ENCODE results near the gene METTL21A. TPM values are rescaled to one million over a fixed set of nuclear protein-coding genes. Genes with fewer than 3 reads are reported as not detected.

Gene METTL21A
- total and polyA plus RNA-seq, 2 of the 4 experiments (the other 2 are of a cell fraction), result 5.9 to 11.6 TPM

GRCh38 chr2:207612714-207613113 is 12.5 kb downstream of the METTL21A start:
- no TSS peak for BruUV-seq (replicated peaks)
- CTCF ChIA-PET, result no interaction called here

More at GRCh38 chr2:207612714-207613113, 12.5 kb downstream of the METTL21A start:
- no peak overlapping the region for H3K18ac ChIP-seq (ENCODE audit: low read depth, low read length)
- H2AK5ac ChIP-seq (ENCODE audit: low read depth, low read length), result no peak overlapping the region
- no peak overlapping the region for H3K14ac ChIP-seq (replicated peaks; ENCODE audit: low read depth, low read length)
- H3K9me3 ChIP-seq (ENCODE audit: control insufficient read depth, insufficient read depth, low read length), result no peaks in the 10 kb centered on the region
- H3K36me3 ChIP-seq (ENCODE audit: control insufficient read depth, insufficient read depth, low read length), result peaks cover 2% of the 10 kb centered on the region
- intact Hi-C loops (cut with micrococcal nuclease) (loop anchor here (10.0 kb wide), 1 partner anchor 358 kb away; no protein-coding TSS in a partner anchor), in situ Hi-C loops (cut with MboI; ENCODE audit: low sequenced_read_pairs) (no loop called here), dilution Hi-C loops (cut with HindIII; ENCODE audit: low sequenced_read_pairs, unreplicated experiment) (no loop called here)
- no peak overlapping the region for H3K23ac ChIP-seq (ENCODE audit: low read depth, low read length)
- POLR2A ChIA-PET (ENCODE audit: unreplicated experiment), result no interaction called here
- H3K4me1 ChIP-seq (ENCODE audit: control insufficient read depth, insufficient read depth, low read length), result peaks cover 6% of the 10 kb centered on the region
- H4K20me1 ChIP-seq (ENCODE audit: insufficient read depth, low read length), result peaks cover 8% of the 10 kb centered on the region
- ATAC-seq (ENCODE audit: low read depth) (no peak), DNase-seq (no peak)
- no peak overlapping the region for H3K9ac ChIP-seq (ENCODE audit: low read depth, low read length)
- H3K9me1 ChIP-seq (ENCODE audit: insufficient read depth, low read length), result peaks cover 6% of the 10 kb centered on the region; the same call in 1 of the 2 replicates
- H4K91ac ChIP-seq (ENCODE audit: insufficient read depth, low read depth, low read length), result no peak overlapping the region
- H2BK120ac ChIP-seq (ENCODE audit: low read depth, low read length), result no peak overlapping the region
- H2AK9ac ChIP-seq (replicated peaks; ENCODE audit: low read depth, low read length, poor library complexity), result no peak overlapping the region
- H3K4me2 ChIP-seq (ENCODE audit: low read depth, low read length), result no peak overlapping the region
- no peak overlapping the region for H3K56ac ChIP-seq (ENCODE audit: extremely low read depth, insufficient read depth, low read length)
- no CpG with 5 or more reads among the region's 4 CpGs for WGBS, 2 experiments (ENCODE audit: extremely low coverage in 2 of 2, insufficient read length in 1 of 2)
- H2BK5ac ChIP-seq (ENCODE audit: low read depth, low read length, poor library complexity, severe bottlenecking), result no peak overlapping the region
- no peak overlapping the region for H4K5ac ChIP-seq (ENCODE audit: low read depth, low read length)
- no peak overlapping the region for H3K4ac ChIP-seq (ENCODE audit: low read depth, low read length)
- H4K8ac ChIP-seq (ENCODE audit: low read depth in 2 of 2, low read length in 2 of 2), result no peak overlapping the region
- H2BK15ac ChIP-seq (ENCODE audit: low read depth, low read length), result no peak overlapping the region
- no peak overlapping the region for H2AFZ ChIP-seq (replicated peaks; ENCODE audit: low read length, poor library complexity)
- no peaks in the 10 kb centered on the region for H3K27me3 ChIP-seq (ENCODE audit: control insufficient read depth, insufficient read depth, low read length)
- H2BK20ac ChIP-seq (ENCODE audit: low read depth, low read length), result no peak overlapping the region
- no peak overlapping the region for H3K4me3 ChIP-seq (ENCODE audit: insufficient read depth, low read depth, low read length)
- no peak for TF ChIP-seq FOS (IDR thresholded peaks at IDR 0.05; ENCODE audit: low read depth, low read length)
- TF ChIP-seq NFE2L2 (IDR thresholded peaks at IDR 0.05; ENCODE audit: low read depth, low read length), result no peak
- TF ChIP-seq RAD21 (IDR thresholded peaks at IDR 0.05; ENCODE audit: low read length), result no peak
- no peak for TF ChIP-seq RFX5 (IDR thresholded peaks at IDR 0.05; ENCODE audit: low read depth, low read length)
- TF ChIP-seq ELK1 (IDR thresholded peaks at IDR 0.05; ENCODE audit: borderline replicate concordance, low read depth, low read length), result no peak
- TF ChIP-seq RCOR1 (IDR thresholded peaks at IDR 0.05; ENCODE audit: insufficient replicate concordance, low read length), result no peak
- TF ChIP-seq MAFK (IDR thresholded peaks at IDR 0.05; ENCODE audit: low read depth, low read length), result no peak
- no peak for TF ChIP-seq BHLHE40 (IDR thresholded peaks at IDR 0.05; ENCODE audit: low read depth, low read length)
- TF ChIP-seq POLR2A (IDR thresholded peaks at IDR 0.05; ENCODE audit: low read depth, low read length), result no peak
- no peak for TF ChIP-seq CTCF (conservative IDR thresholded peaks at IDR 0.05; ENCODE audit: low read depth, low read length)
- TF ChIP-seq MXI1 (IDR thresholded peaks at IDR 0.05; ENCODE audit: borderline replicate concordance, low read depth, low read length), result no peak
- TF ChIP-seq MAZ (IDR thresholded peaks at IDR 0.05; ENCODE audit: borderline replicate concordance, low read depth, low read length), result no peak
- no peak for TF ChIP-seq SMC3 (IDR thresholded peaks at IDR 0.05; ENCODE audit: low read depth, low read length)
- TF ChIP-seq CEBPB (IDR thresholded peaks at IDR 0.05; ENCODE audit: low read depth, low read length), result no peak
- no peak for TF ChIP-seq USF2 (IDR thresholded peaks at IDR 0.05; ENCODE audit: low read depth, low read length)
- no peak for TF ChIP-seq CHD1 (IDR thresholded peaks at IDR 0.05; ENCODE audit: low read depth, low read length)
- 0 out of 4 replicates have a peak, but pooled peaks cover 0 to 3% of the 10 kb centered on the region in 2 experiments for H3K79me1 ChIP-seq (ENCODE audit: low read depth in 1 of 2, low read length in 2 of 2)
- H3K27ac ChIP-seq (ENCODE audit: insufficient read depth, low read length), result no peak overlapping the region
